ENCODE results near the gene ZNF679. TPM values are rescaled to one million over a fixed set of nuclear protein-coding genes. Genes with fewer than 3 reads are reported as not detected.
"Not testable (repeated sequence)": the region's sequence is repeated elsewhere in the genome, so short reads cannot be mapped to it uniquely, and the experiment has no call there.

The ZNF679 gene
- total RNA-seq (2022) (not detected in 2 replicates), Bru-seq, nascent RNA (not detected), BruChase-seq, experiment 1, labeled RNA remaining after a 2-hour chase (not detected), BruChase-seq, experiment 2, labeled RNA remaining after a 6-hour chase (not detected)
- long read RNA-seq: 0 reads

- H3K4me1 Mint-ChIP-seq (ENCODE audit: low read depth, unreplicated experiment); H3K27ac Mint-ChIP-seq (ENCODE audit: unreplicated experiment); BruUV-seq (replicated peaks); H3K4me1 ChIP-seq; H3K36me3 Mint-ChIP-seq (ENCODE audit: insufficient read depth, unreplicated experiment); H3K27me3 Mint-ChIP-seq (ENCODE audit: insufficient read depth, unreplicated experiment); intact Hi-C loops (cut with micrococcal nuclease; ENCODE audit: unreplicated experiment); H3K4me3 ChIP-seq (ENCODE audit: low read depth, low read length); H3K36me3 ChIP-seq (ENCODE audit: control insufficient read depth, insufficient read depth, low read length); H3K27me3 ChIP-seq (replicated peaks; ENCODE audit: control insufficient read depth, insufficient read depth, low read length); H3K4me3 Mint-ChIP-seq (ENCODE audit: unreplicated experiment); POLR2A ChIA-PET; DNase-seq; CTCF ChIA-PET: not testable (repeated sequence)
- H3K9me3 ChIP-seq: peaks cover 15% of the 10 kb centered on the region
- H3K9me3 Mint-ChIP-seq (ENCODE audit: unreplicated experiment): peaks cover 31% of the 10 kb centered on the region
Observed at GRCh38 chr7:64228174-64228573, at the start of gene ZNF679. Gene ZNF679 (plus strand): TSS chr7:64228474. CDS start chr7:64249118, 20,644 bp downstream.

GRCh38 chr7:64180989-64181388, 47.3 kb upstream of the ZNF679 start:
- TF ChIP-seq CTCF (IDR thresholded peaks at IDR 0.05; ENCODE audit: insufficient read depth in 1 of 2, low read depth in 1 of 2, low read length in 1 of 2, severe bottlenecking in 1 of 2, unreplicated experiment in 1 of 2): no peak
- CTCF ChIA-PET: no interaction called here
- H3K4me1 Mint-ChIP-seq (ENCODE audit: low read depth, unreplicated experiment): no peaks in the 10 kb centered on the region
- H3K4me3 Mint-ChIP-seq (ENCODE audit: unreplicated experiment): no peak overlapping the region
- no peaks in the 10 kb centered on the region for H3K27me3 Mint-ChIP-seq (ENCODE audit: insufficient read depth, unreplicated experiment)
- no peak overlapping the region for H3K27ac Mint-ChIP-seq (ENCODE audit: unreplicated experiment)
- BruUV-seq (replicated peaks): no TSS peak
- Histone ChIP-seq H3K4me1 (no peaks in the 10 kb centered on the region), H3K4me3 (ENCODE audit: low read depth, low read length) (no peak overlapping the region), H3K27me3 (replicated peaks; ENCODE audit: control insufficient read depth, insufficient read depth, low read length) (no peaks in the 10 kb centered on the region), H3K9me3 (no peaks in the 10 kb centered on the region; the same call in 1 of the 2 replicates), H3K36me3 (ENCODE audit: control insufficient read depth, insufficient read depth, low read length) (no peaks in the 10 kb centered on the region)
- DNase-seq: no peak
- H3K9me3 Mint-ChIP-seq (ENCODE audit: unreplicated experiment): peaks cover 45% of the 10 kb centered on the region
- POLR2A ChIA-PET: no interaction called here
- H3K36me3 Mint-ChIP-seq (ENCODE audit: insufficient read depth, unreplicated experiment): peaks cover 8% of the 10 kb centered on the region
- intact Hi-C loops (cut with micrococcal nuclease; ENCODE audit: unreplicated experiment): no loop called here

- intact Hi-C loops (cut with micrococcal nuclease; ENCODE audit: unreplicated experiment): no loop called here
- H3K4me3 Mint-ChIP-seq (ENCODE audit: unreplicated experiment): no peak overlapping the region
- H3K27me3 Mint-ChIP-seq (ENCODE audit: insufficient read depth, unreplicated experiment): no peaks in the 10 kb centered on the region
- no peak overlapping the region for H3K27ac Mint-ChIP-seq (ENCODE audit: unreplicated experiment)
- Histone ChIP-seq H3K4me3 (ENCODE audit: low read depth, low read length) (no peak overlapping the region), H3K4me1 (no peaks in the 10 kb centered on the region), H3K27me3 (replicated peaks; ENCODE audit: control insufficient read depth, insufficient read depth, low read length) (no peaks in the 10 kb centered on the region), H3K36me3 (ENCODE audit: control insufficient read depth, insufficient read depth, low read length) (no peaks in the 10 kb centered on the region), H3K9me3 (no peaks in the 10 kb centered on the region; the same call in 1 of the 2 replicates)
- peaks cover 8% of the 10 kb centered on the region for H3K36me3 Mint-ChIP-seq (ENCODE audit: insufficient read depth, unreplicated experiment)
- BruUV-seq (replicated peaks): no TSS peak
- POLR2A ChIA-PET: no interaction called here
- CTCF ChIA-PET: no interaction called here
- DNase-seq: no peak
- no peaks in the 10 kb centered on the region for H3K4me1 Mint-ChIP-seq (ENCODE audit: low read depth, unreplicated experiment)
- no peak for TF ChIP-seq CTCF (IDR thresholded peaks at IDR 0.05; ENCODE audit: insufficient read depth in 1 of 2, low read depth in 1 of 2, low read length in 1 of 2, severe bottlenecking in 1 of 2, unreplicated experiment in 1 of 2)
- peaks cover 39% of the 10 kb centered on the region for H3K9me3 Mint-ChIP-seq (ENCODE audit: unreplicated experiment)
Observed at GRCh38 chr7:64181586-64181985, 46.7 kb upstream of the ZNF679 start.

Measured in Caco-2 (cell line).